ENCODE measurements around the gene FAM236D. TPM values are rescaled to one million over a fixed set of nuclear protein-coding genes. Genes with fewer than 3 reads are reported as not detected.
"Not testable (repeated sequence)": the region's sequence is repeated elsewhere in the genome, so short reads cannot be mapped to it uniquely, and the experiment has no call there.

FAM236D gene
- not detected in 2 replicates for total RNA-seq
- long read RNA-seq = 0 reads

- not testable (repeated sequence) for H3K27me3 Mint-ChIP-seq (ENCODE audit: unreplicated experiment); DNase-seq (ENCODE audit: extremely low spot score, unreplicated experiment); H3K27ac Mint-ChIP-seq (ENCODE audit: unreplicated experiment); H3K36me3 Mint-ChIP-seq (ENCODE audit: unreplicated experiment); H3K4me3 Mint-ChIP-seq (ENCODE audit: unreplicated experiment); H3K9me3 Mint-ChIP-seq (ENCODE audit: unreplicated experiment); H3K4me1 Mint-ChIP-seq (ENCODE audit: unreplicated experiment)
Observed at GRCh38 chrX:72808110-72808509, at the start of gene FAM236D. Gene FAM236D, minus strand, starts transcription at chrX:72808210. Its CDS starts 100 bp downstream, at chrX:72808110.

GRCh38 chrX:72837532-72837931, 29.5 kb upstream of the FAM236D start:
- not testable (repeated sequence) for H3K27ac Mint-ChIP-seq (ENCODE audit: unreplicated experiment); H3K27me3 Mint-ChIP-seq (ENCODE audit: unreplicated experiment); H3K9me3 Mint-ChIP-seq (ENCODE audit: unreplicated experiment); H3K4me1 Mint-ChIP-seq (ENCODE audit: unreplicated experiment); H3K36me3 Mint-ChIP-seq (ENCODE audit: unreplicated experiment); DNase-seq (ENCODE audit: extremely low spot score, unreplicated experiment); H3K4me3 Mint-ChIP-seq (ENCODE audit: unreplicated experiment)

GRCh38 chrX:72830701-72831100, 22.7 kb upstream of the FAM236D start:
- H3K4me3 Mint-ChIP-seq (ENCODE audit: unreplicated experiment); H3K27ac Mint-ChIP-seq (ENCODE audit: unreplicated experiment); H3K4me1 Mint-ChIP-seq (ENCODE audit: unreplicated experiment); H3K36me3 Mint-ChIP-seq (ENCODE audit: unreplicated experiment); DNase-seq (ENCODE audit: extremely low spot score, unreplicated experiment); H3K27me3 Mint-ChIP-seq (ENCODE audit: unreplicated experiment); H3K9me3 Mint-ChIP-seq (ENCODE audit: unreplicated experiment): not testable (repeated sequence)

- not testable (repeated sequence) for H3K27me3 Mint-ChIP-seq (ENCODE audit: unreplicated experiment); H3K4me1 Mint-ChIP-seq (ENCODE audit: unreplicated experiment); H3K36me3 Mint-ChIP-seq (ENCODE audit: unreplicated experiment); H3K9me3 Mint-ChIP-seq (ENCODE audit: unreplicated experiment); H3K27ac Mint-ChIP-seq (ENCODE audit: unreplicated experiment); H3K4me3 Mint-ChIP-seq (ENCODE audit: unreplicated experiment)
- peak; percentile 34 for DNase-seq (ENCODE audit: extremely low spot score, unreplicated experiment)
Observed at GRCh38 chrX:72790390-72790789, 17.6 kb downstream of the FAM236D start.

GRCh38 chrX:72788142-72788541, 19.9 kb downstream of the FAM236D start:
- H3K4me1 Mint-ChIP-seq (ENCODE audit: unreplicated experiment); H3K9me3 Mint-ChIP-seq (ENCODE audit: unreplicated experiment); H3K27me3 Mint-ChIP-seq (ENCODE audit: unreplicated experiment); DNase-seq (ENCODE audit: extremely low spot score, unreplicated experiment); H3K4me3 Mint-ChIP-seq (ENCODE audit: unreplicated experiment); H3K36me3 Mint-ChIP-seq (ENCODE audit: unreplicated experiment); H3K27ac Mint-ChIP-seq (ENCODE audit: unreplicated experiment): not testable (repeated sequence)

- not testable (repeated sequence) for H3K36me3 Mint-ChIP-seq (ENCODE audit: unreplicated experiment); H3K27ac Mint-ChIP-seq (ENCODE audit: unreplicated experiment); H3K9me3 Mint-ChIP-seq (ENCODE audit: unreplicated experiment); DNase-seq (ENCODE audit: extremely low spot score, unreplicated experiment); H3K4me1 Mint-ChIP-seq (ENCODE audit: unreplicated experiment); H3K4me3 Mint-ChIP-seq (ENCODE audit: unreplicated experiment); H3K27me3 Mint-ChIP-seq (ENCODE audit: unreplicated experiment)
Observed at GRCh38 chrX:72783964-72784363, 24.0 kb downstream of the FAM236D start.

GRCh38 chrX:72783365-72783936, 24.6 kb downstream of the FAM236D start:
- not testable (repeated sequence) for H3K36me3 Mint-ChIP-seq (ENCODE audit: unreplicated experiment); H3K27me3 Mint-ChIP-seq (ENCODE audit: unreplicated experiment); H3K4me3 Mint-ChIP-seq (ENCODE audit: unreplicated experiment); DNase-seq (ENCODE audit: extremely low spot score, unreplicated experiment); H3K9me3 Mint-ChIP-seq (ENCODE audit: unreplicated experiment); H3K27ac Mint-ChIP-seq (ENCODE audit: unreplicated experiment); H3K4me1 Mint-ChIP-seq (ENCODE audit: unreplicated experiment)

- not testable (repeated sequence) for DNase-seq (ENCODE audit: extremely low spot score, unreplicated experiment); H3K4me1 Mint-ChIP-seq (ENCODE audit: unreplicated experiment); H3K27me3 Mint-ChIP-seq (ENCODE audit: unreplicated experiment); H3K4me3 Mint-ChIP-seq (ENCODE audit: unreplicated experiment); H3K27ac Mint-ChIP-seq (ENCODE audit: unreplicated experiment); H3K36me3 Mint-ChIP-seq (ENCODE audit: unreplicated experiment); H3K9me3 Mint-ChIP-seq (ENCODE audit: unreplicated experiment)
Observed at GRCh38 chrX:72782560-72782959, 25.4 kb downstream of the FAM236D start, which contains the start of gene FAM236B. Gene FAM236B, minus strand, starts transcription at chrX:72782660. Its CDS starts 100 bp downstream, at chrX:72782560.

GRCh38 chrX:72778146-72778545, 29.9 kb downstream of the FAM236D start:
- H3K36me3 Mint-ChIP-seq (ENCODE audit: unreplicated experiment); DNase-seq (ENCODE audit: extremely low spot score, unreplicated experiment); H3K27me3 Mint-ChIP-seq (ENCODE audit: unreplicated experiment); H3K9me3 Mint-ChIP-seq (ENCODE audit: unreplicated experiment); H3K4me1 Mint-ChIP-seq (ENCODE audit: unreplicated experiment); H3K27ac Mint-ChIP-seq (ENCODE audit: unreplicated experiment); H3K4me3 Mint-ChIP-seq (ENCODE audit: unreplicated experiment): not testable (repeated sequence)

- H3K4me3 Mint-ChIP-seq (ENCODE audit: unreplicated experiment); H3K36me3 Mint-ChIP-seq (ENCODE audit: unreplicated experiment); H3K4me1 Mint-ChIP-seq (ENCODE audit: unreplicated experiment); DNase-seq (ENCODE audit: extremely low spot score, unreplicated experiment); H3K9me3 Mint-ChIP-seq (ENCODE audit: unreplicated experiment); H3K27ac Mint-ChIP-seq (ENCODE audit: unreplicated experiment); H3K27me3 Mint-ChIP-seq (ENCODE audit: unreplicated experiment): not testable (repeated sequence)
Observed at GRCh38 chrX:72777467-72777790, 30.6 kb downstream of the FAM236D start.

GRCh38 chrX:72776653-72777466, 31.1 kb downstream of the FAM236D start, which contains the start of gene DMRTC1B:
Gene DMRTC1B, plus strand, starts transcription at chrX:72776890. Its CDS starts 68,246 bp downstream, at chrX:72845136.
- H3K27ac Mint-ChIP-seq (ENCODE audit: unreplicated experiment); DNase-seq (ENCODE audit: extremely low spot score, unreplicated experiment); H3K36me3 Mint-ChIP-seq (ENCODE audit: unreplicated experiment); H3K27me3 Mint-ChIP-seq (ENCODE audit: unreplicated experiment); H3K9me3 Mint-ChIP-seq (ENCODE audit: unreplicated experiment); H3K4me1 Mint-ChIP-seq (ENCODE audit: unreplicated experiment); H3K4me3 Mint-ChIP-seq (ENCODE audit: unreplicated experiment): not testable (repeated sequence)

GRCh38 chrX:72760454-72760853, 47.6 kb downstream of the FAM236D start:
- H3K27me3 Mint-ChIP-seq (ENCODE audit: unreplicated experiment); H3K9me3 Mint-ChIP-seq (ENCODE audit: unreplicated experiment); DNase-seq (ENCODE audit: extremely low spot score, unreplicated experiment); H3K27ac Mint-ChIP-seq (ENCODE audit: unreplicated experiment); H3K36me3 Mint-ChIP-seq (ENCODE audit: unreplicated experiment); H3K4me3 Mint-ChIP-seq (ENCODE audit: unreplicated experiment); H3K4me1 Mint-ChIP-seq (ENCODE audit: unreplicated experiment): not testable (repeated sequence)
